ENCODE data around the gene GJB4. TPM values are rescaled to one million over a fixed set of nuclear protein-coding genes. Genes with fewer than 3 reads are reported as not detected.
"Not testable (repeated sequence)": the region's sequence is repeated elsewhere in the genome, so short reads cannot be mapped to it uniquely, and the experiment has no call there.

The GJB4 gene
- total and polyA plus RNA-seq, 4 experiments from 2014 or later: not detected

GRCh38 chr1:34806396-34806795 lies 46.9 kb downstream of the GJB4 start:
- Mint-ChIP-seq H3K4me1 (peaks cover 0 to 5% (median 2%) of the 10 kb centered on the region in 4 donors), H3K27ac (no peak overlapping the region), H3K36me3 (peaks cover 6 to 23% of the 10 kb centered on the region in 2 donors), H3K9me3 (peaks cover 0 to 18% (median 6%) of the 10 kb centered on the region in 8 donors), H3K27me3 (peaks cover 0 to 3% of the 10 kb centered on the region in 2 donors), H3K4me3 (no peak overlapping the region)
- Histone ChIP-seq H3K27me3 (ENCODE audit: insufficient read depth, low read length) (no peaks in the 10 kb centered on the region), H3K36me3 (ENCODE audit: insufficient read depth, low read length) (no peaks in the 10 kb centered on the region), H3K27ac (ENCODE audit: low read depth, low read length) (no peak overlapping the region), H3K4me3 (ENCODE audit: low read length in 2 of 2) (no peak overlapping the region), H3K4me1 (ENCODE audit: insufficient read depth, low read length) (no peaks in the 10 kb centered on the region), H3K9me3 (ENCODE audit: control insufficient read depth in 1 of 2, low read length in 2 of 2) (no peaks in the 10 kb centered on the region)
- ChIA-PET POLR2A (ENCODE audit: partially characterized antibody) (no interaction called here), CTCF (ENCODE audit: partially characterized antibody) (no interaction called here)
- no peak for DNase-seq
- intact Hi-C loops (cut with micrococcal nuclease): no loop called here

- Mint-ChIP-seq H3K36me3 (peaks cover 6 to 23% of the 10 kb centered on the region in 2 donors), H3K9me3 (peaks cover 0 to 22% (median 5%) of the 10 kb centered on the region in 8 donors), H3K4me3 (no peak overlapping the region), H3K27me3 (peaks cover 0 to 3% of the 10 kb centered on the region in 2 donors), H3K27ac (no peak overlapping the region), H3K4me1 (peaks cover 0 to 5% (median 2%) of the 10 kb centered on the region in 4 donors)
- Histone ChIP-seq H3K4me3 (ENCODE audit: low read length in 2 of 2) (no peak overlapping the region), H3K9me3 (ENCODE audit: control insufficient read depth in 1 of 2, low read length in 2 of 2) (no peaks in the 10 kb centered on the region), H3K27me3 (ENCODE audit: insufficient read depth, low read length) (no peaks in the 10 kb centered on the region), H3K36me3 (ENCODE audit: insufficient read depth, low read length) (no peaks in the 10 kb centered on the region), H3K27ac (ENCODE audit: low read depth, low read length) (no peak overlapping the region), H3K4me1 (ENCODE audit: insufficient read depth, low read length) (no peaks in the 10 kb centered on the region)
- CTCF ChIA-PET (ENCODE audit: partially characterized antibody): no interaction called here
- intact Hi-C loops (cut with micrococcal nuclease): no loop called here
- POLR2A ChIA-PET (ENCODE audit: partially characterized antibody): no interaction called here
- no peak for DNase-seq
Measured at GRCh38 chr1:34808051-34808810, 48.7 kb downstream of the GJB4 start.

DNA sequence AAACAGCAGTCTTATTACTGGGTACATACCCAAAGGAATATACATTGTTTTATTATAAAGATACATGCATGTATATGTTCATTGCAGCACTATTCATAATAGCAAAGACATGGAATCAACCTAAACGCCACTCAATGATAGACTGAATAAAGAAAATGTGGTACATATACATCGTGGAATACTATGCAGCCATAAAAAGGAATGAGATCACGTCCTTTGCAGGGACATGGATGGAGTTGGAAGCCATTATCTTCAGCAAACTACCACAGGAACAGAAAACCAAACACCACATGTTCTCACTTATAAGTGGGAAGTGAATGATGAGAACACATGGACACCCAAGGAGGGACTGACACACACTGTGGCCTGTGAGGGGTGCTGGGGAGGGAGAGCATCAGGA lies 51.2 kb downstream of the GJB4 start:
- H3K4me1 Mint-ChIP-seq; POLR2A ChIA-PET (ENCODE audit: partially characterized antibody); CTCF ChIA-PET (ENCODE audit: partially characterized antibody); DNase-seq; H3K27ac ChIP-seq (ENCODE audit: low read depth, low read length); H3K9me3 ChIP-seq (ENCODE audit: control insufficient read depth in 1 of 2, low read length in 2 of 2); H3K4me1 ChIP-seq (ENCODE audit: insufficient read depth, low read length); intact Hi-C loops (cut with micrococcal nuclease); H3K27me3 ChIP-seq (ENCODE audit: insufficient read depth, low read length); H3K36me3 ChIP-seq (ENCODE audit: insufficient read depth, low read length); H3K4me3 ChIP-seq (ENCODE audit: low read length in 2 of 2); H3K27me3 Mint-ChIP-seq; H3K27ac Mint-ChIP-seq: not testable (repeated sequence)
- peaks cover 0 to 11% (median 4%) of the 10 kb centered on the region in 8 donors for H3K9me3 Mint-ChIP-seq
- H3K4me3 Mint-ChIP-seq: peak overlapping the region in 1 of 8 donors; percentile 23
- H3K36me3 Mint-ChIP-seq: peaks cover 5 to 24% of the 10 kb centered on the region in 2 donors

Other genes starting within 250 kb of the GJB4 start
- gene GJB5, start 4.7 kb upstream of the GJB4 start, total RNA-seq: not detected
- gene GJB5, start 4.7 kb upstream of the GJB4 start, polyA plus RNA-seq: not detected
- gene GJB3, start 21.5 kb downstream of the GJB4 start, total RNA-seq: not detected
- not detected for gene GJB3, start 21.5 kb downstream of the GJB4 start, polyA plus RNA-seq
- gene GJA4, start 33.3 kb downstream of the GJB4 start, total RNA-seq: not detected
- not detected for gene GJA4, start 33.3 kb downstream of the GJB4 start, polyA plus RNA-seq
- gene SMIM12, start 100.0 kb downstream of the GJB4 start, total RNA-seq: 10 to 100 TPM; 32.0 to 35.5 TPM
- gene SMIM12, start 100.0 kb downstream of the GJB4 start, polyA plus RNA-seq: 100 to 1,000 TPM in 1 of 2 donors, 10 to 100 TPM in 1; 76.1 to 146 TPM
- gene DLGAP3, start 169.9 kb downstream of the GJB4 start, total RNA-seq: 1 to 10 TPM; 1.5 TPM
- gene DLGAP3, start 169.9 kb downstream of the GJB4 start, polyA plus RNA-seq: under 1 TPM; 0.08 to 0.18 TPM
- gene TMEM35B, start 225.6 kb downstream of the GJB4 start, total RNA-seq: 10 to 100 TPM; 51.7 to 54.2 TPM
- 100 to 1,000 TPM; 225 to 291 TPM for gene TMEM35B, start 225.6 kb downstream of the GJB4 start, polyA plus RNA-seq